SU-DHL-6 (cell line): ENCODE measurements around the gene PAK2.

ENCODE experiments used
- H2AFZ ChIP-seq: fragments of 200-600 bp; sonication (generic); 2 replicates; pipeline ENCODE4 v1.6.1; 2014; ENCODE audit warnings: low read depth, mild to moderate bottlenecking, moderate library complexity, mixed read lengths, antibody characterized with exemption, low read length; ENCODE audit not compliant: severe bottlenecking
- H3F3A ChIP-seq: fragments of 200-600 bp; shearing (Covaris generic); 2 replicates; pipeline ENCODE4 v1.6.0; 2016; ENCODE audit warnings: antibody characterized with exemption, mild to moderate bottlenecking; ENCODE audit not compliant: insufficient read depth
- H3K27ac ChIP-seq: fragments of 200-600 bp; sonication (generic); 2 replicates; pipeline ENCODE4 v1.5.1; 2016; ENCODE audit warnings: low read depth, mild to moderate bottlenecking, low read length, moderate library complexity, mixed read lengths
- H3K27me3 ChIP-seq: fragments of 200-600 bp; sonication (generic), shearing (Covaris generic); 2 replicates; pipeline ENCODE4 v1.6.0; 2014; ENCODE audit warnings: mild to moderate bottlenecking, low read length
- H3K36me3 ChIP-seq: fragments of 200-600 bp; sonication (generic); 2 replicates; pipeline ENCODE4 v1.6.1; 2014; ENCODE audit warnings: mild to moderate bottlenecking, low read length, mixed read lengths
- H3K4me2 ChIP-seq: fragments of 300-600, 200-600 bp; shearing (Covaris generic), sonication (generic); 2 replicates; pipeline ENCODE4 v1.6.0; 2014; ENCODE audit warnings: low read length, low read depth, mild to moderate bottlenecking; ENCODE audit not compliant: poor library complexity, severe bottlenecking
- H3K4me3 ChIP-seq: fragments of 200-600 bp; sonication (generic); 2 replicates; pipeline ENCODE4 v1.5.1; 2014; ENCODE audit warnings: antibody characterized with exemption, low read length, mild to moderate bottlenecking, mixed read lengths; ENCODE audit not compliant: insufficient read depth, poor library complexity, severe bottlenecking
- H3K79me2 ChIP-seq: fragments of 200-600 bp; sonication (generic); 2 replicates; pipeline ENCODE4 v1.6.1; 2014; ENCODE audit warnings: mild to moderate bottlenecking, low read length, moderate library complexity; ENCODE audit not compliant: insufficient read depth
- H3K9ac ChIP-seq: fragments of 200-600 bp; sonication (generic); 2 replicates; pipeline ENCODE4 v1.7.0; 2014; ENCODE audit warnings: mild to moderate bottlenecking, low read length
- H3K9me2 ChIP-seq: fragments of 200-600 bp; sonication (generic); replicated peaks from 2 replicates; pipeline ENCODE4 v1.6.1; 2014; ENCODE audit warnings: low read length; ENCODE audit not compliant: insufficient read depth
- H3K9me3 ChIP-seq: fragments of 200-600 bp; sonication (generic); 2 replicates; pipeline ENCODE4 v1.6.1; 2014; ENCODE audit warnings: low read length, mixed read lengths; ENCODE audit not compliant: insufficient read depth
- H4K20me1 ChIP-seq: fragments of 200-600 bp; sonication (generic); 2 replicates; pipeline ENCODE4 v1.6.1; 2014; ENCODE audit warnings: low read depth, mild to moderate bottlenecking, antibody characterized with exemption, low read length, moderate library complexity, mixed read lengths
- CTCF ChIP-seq: fragments of 200-600 bp; sonication (generic); IDR thresholded peaks from one replicate; pipeline ENCODE4 v1.5.1; 2017; ENCODE audit warnings: antibody characterized with exemption, mild to moderate bottlenecking, low read length, moderate library complexity; ENCODE audit not compliant: insufficient read depth, poor library complexity, severe bottlenecking
- EZH2phosphoT487 ChIP-seq: fragments of 200-600 bp; sonication (generic), shearing (Covaris generic); conservative IDR thresholded peaks from 2 replicates; pipeline ENCODE4 v1.6.1; 2018; ENCODE audit warnings: mild to moderate bottlenecking, antibody characterized with exemption, low read length, moderate library complexity, mixed read lengths

PAK2 gene

GRCh38 chr3:196793246-196793645 lies 53.6 kb downstream of the PAK2 start:
- Histone ChIP-seq H3K4me2 (no peak overlapping the region), H3K27ac (no peak overlapping the region), H3K79me2 (peaks cover 47% of the 10 kb centered on the region), H3K9ac (no peak overlapping the region), H4K20me1 (no peaks in the 10 kb centered on the region), H3K4me3 (no peak overlapping the region), H2AFZ (no peak overlapping the region), H3K9me3 (no peaks in the 10 kb centered on the region), H3K27me3 (no peaks in the 10 kb centered on the region), H3K36me3 (peaks cover 19% of the 10 kb centered on the region), H3F3A (no peaks in the 10 kb centered on the region), H3K9me2 (no peaks in the 10 kb centered on the region)
- TF ChIP-seq CTCF (no peak), EZH2phosphoT487 (no peak)

- Histone ChIP-seq H3K79me2 (peaks cover 44% of the 10 kb centered on the region), H3K9me2 (no peaks in the 10 kb centered on the region), H3K9ac (no peak overlapping the region), H3K4me3 (no peak overlapping the region), H3K27me3 (no peaks in the 10 kb centered on the region), H2AFZ (no peak overlapping the region), H3K36me3 (peaks cover 16% of the 10 kb centered on the region), H3K27ac (no peak overlapping the region), H4K20me1 (no peaks in the 10 kb centered on the region), H3K4me2 (no peak overlapping the region), H3K9me3 (no peaks in the 10 kb centered on the region), H3F3A (no peaks in the 10 kb centered on the region)
- TF ChIP-seq CTCF: no peak
- no peak for TF ChIP-seq EZH2phosphoT487
Measured at GRCh38 chr3:196794467-196794866, 54.8 kb downstream of the PAK2 start.

GRCh38 chr3:196796317-196796716 lies 56.7 kb downstream of the PAK2 start:
- no peaks in the 10 kb centered on the region for H3F3A ChIP-seq
- H3K4me2 ChIP-seq: no peak overlapping the region
- no peaks in the 10 kb centered on the region for H3K27me3 ChIP-seq
- H4K20me1 ChIP-seq: no peaks in the 10 kb centered on the region
- no peaks in the 10 kb centered on the region for H3K9me3 ChIP-seq
- H3K9me2 ChIP-seq: no peaks in the 10 kb centered on the region
- peaks cover 2% of the 10 kb centered on the region; the same call in 1 of the 2 replicates for H3K36me3 ChIP-seq
- no peak overlapping the region for H2AFZ ChIP-seq
- no peak overlapping the region for H3K27ac ChIP-seq
- peaks cover 37% of the 10 kb centered on the region for H3K79me2 ChIP-seq
- H3K9ac ChIP-seq: no peak overlapping the region
- TF ChIP-seq EZH2phosphoT487: no peak
- TF ChIP-seq CTCF: no peak
- no peak overlapping the region for H3K4me3 ChIP-seq
